ENCODE results near the gene SH3BGRL2.

SH3BGRL2 gene

GRCh38 chr6:79630883-79631692, at the start of gene SH3BGRL2:
TSS of gene SH3BGRL2 (plus strand) at chr6:79631329. CDS start at chr6:79631462, 133 bp downstream.
- DNase-seq = peak; percentile 35

- no peak for DNase-seq
These were observed 46.8 kb upstream of the SH3BGRL2 start for GRCh38 chr6:79584332-79584731.

DNA sequence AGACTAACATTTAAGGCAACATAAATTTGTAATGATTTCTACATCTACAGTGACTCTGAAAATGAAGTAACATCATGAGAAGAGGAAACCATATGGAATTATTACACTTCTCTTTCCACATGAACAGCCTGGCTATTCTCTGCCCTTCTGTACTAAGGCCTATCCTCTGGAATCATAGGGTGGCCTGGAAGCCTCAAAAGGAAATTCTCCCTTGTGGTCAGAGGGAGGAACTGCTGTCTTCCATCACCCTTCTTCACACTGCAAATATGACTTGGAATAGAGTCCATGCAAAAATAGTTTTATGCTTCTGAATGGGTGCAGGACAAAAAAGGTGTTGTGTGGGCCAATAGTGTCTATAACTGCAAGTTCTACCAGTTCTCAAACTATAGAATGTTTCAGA, 44.6 kb upstream of the SH3BGRL2 start:
- DNase-seq = no peak

- no peak for DNase-seq
These were observed 41.4 kb upstream of the SH3BGRL2 start for GRCh38 chr6:79589701-79590100.

DNA sequence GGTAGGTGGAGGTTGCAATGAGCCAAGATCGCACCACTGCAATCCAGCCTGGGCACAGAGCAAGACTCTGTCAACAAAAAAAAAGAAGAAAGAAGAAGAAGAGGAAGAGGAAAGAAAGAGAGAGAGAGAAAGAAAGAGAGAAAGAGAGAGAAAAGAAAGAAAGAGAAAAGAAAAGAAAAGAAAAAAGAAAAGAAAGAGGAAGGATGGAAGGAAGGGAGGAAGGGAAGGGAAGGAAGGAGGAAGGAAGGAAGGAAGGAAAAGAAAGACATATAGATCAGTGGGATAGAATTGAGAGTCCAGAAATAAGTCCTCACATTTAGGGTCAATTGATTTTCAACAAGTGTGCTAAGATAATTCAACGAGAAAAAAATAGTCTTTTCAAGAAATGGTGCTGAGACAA, 34.0 kb upstream of the SH3BGRL2 start:
- DNase-seq = no peak

- no peak for DNase-seq
These were observed 33.1 kb upstream of the SH3BGRL2 start for GRCh38 chr6:79598012-79598411.

DNA sequence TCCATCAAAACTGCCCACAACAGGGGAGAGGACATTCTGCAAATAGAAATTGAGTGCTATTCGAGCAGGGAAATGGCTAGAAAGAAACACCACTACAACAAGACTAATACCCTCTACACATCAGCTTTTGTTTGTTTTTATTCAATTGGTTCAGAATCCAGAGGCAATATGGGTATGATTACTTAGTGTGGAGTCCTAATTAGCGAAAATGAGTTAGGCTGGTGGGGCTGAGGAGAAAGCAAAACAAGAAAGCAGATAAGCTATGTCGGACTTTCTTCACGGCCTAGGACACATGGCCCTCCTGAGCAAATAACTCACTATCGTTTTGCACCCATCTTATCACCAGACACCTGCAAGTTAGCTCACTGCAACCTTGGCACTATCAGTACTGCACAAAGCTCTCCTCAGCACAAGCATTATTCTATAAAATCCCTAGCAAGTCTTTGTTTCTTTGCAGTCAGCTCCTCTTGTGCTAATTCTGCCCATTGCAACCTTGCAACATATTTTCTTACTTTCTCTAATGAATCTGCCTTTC, 31.3 kb upstream of the SH3BGRL2 start:
- no peak for DNase-seq

DNA sequence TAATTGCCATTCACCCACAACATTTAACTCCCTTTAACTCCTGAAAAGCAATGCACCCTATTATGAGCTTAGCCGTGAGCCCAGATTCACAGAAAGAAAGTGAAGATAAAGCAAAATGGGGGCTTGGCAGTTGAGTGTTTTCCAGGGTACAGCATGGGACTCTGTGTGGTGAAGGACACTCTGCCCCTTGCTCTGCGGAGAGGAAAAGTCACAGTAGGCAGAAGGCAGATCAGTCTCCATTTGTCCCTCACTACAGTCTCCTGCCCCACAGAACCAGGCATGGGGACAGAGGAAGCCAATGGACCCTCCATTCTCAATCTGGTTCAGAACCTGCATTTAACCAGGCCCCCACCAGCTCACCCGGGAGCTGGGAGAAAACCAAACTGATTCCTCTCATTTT, 30.8 kb upstream of the SH3BGRL2 start:
- no peak for DNase-seq

GRCh38 chr6:79600812-79601609, 30.1 kb upstream of the SH3BGRL2 start:
- no peak for DNase-seq

- DNase-seq = no peak
These were observed 28.3 kb upstream of the SH3BGRL2 start for GRCh38 chr6:79602859-79603258.

DNA sequence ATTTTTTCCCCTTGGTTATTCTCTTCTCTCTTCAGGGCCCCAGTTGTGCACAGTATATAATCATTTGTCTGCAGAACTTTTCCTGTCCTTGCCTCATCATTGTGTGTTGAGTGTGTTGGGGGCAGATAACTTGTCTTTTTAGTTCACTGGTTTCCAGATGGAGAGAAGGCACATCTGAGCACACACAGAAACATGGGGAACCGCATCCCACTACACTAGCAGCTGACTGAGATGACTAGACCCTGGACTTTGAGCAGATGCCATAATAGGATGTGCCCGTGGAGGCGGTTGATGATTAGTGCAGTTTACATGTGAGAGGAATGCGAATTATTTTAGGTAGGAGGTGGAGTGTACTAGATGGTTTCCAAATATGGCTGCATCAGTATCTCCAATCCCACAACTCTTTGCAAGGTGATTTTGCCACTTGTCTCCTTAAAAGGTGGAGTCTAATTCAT, 26.5 kb upstream of the SH3BGRL2 start:
- no peak for DNase-seq

DNA sequence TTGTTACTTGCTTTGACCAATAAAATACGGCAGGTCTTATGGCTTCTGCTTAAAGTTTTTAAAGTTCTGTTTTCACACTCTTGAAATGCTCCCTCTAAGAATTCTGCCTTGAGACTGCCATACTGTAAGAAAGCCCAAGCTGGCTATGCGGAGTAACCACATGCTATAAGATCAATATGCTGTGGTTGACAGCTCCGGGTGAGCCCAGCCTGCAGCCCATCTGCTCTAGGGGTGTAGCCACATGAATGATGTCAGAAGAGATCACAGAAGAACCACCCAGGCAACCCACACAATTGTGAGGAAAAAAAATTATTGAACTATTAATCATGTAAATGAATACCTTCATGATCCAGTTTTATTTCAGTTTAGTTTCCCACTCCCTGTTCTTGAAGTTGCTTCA, 26.1 kb upstream of the SH3BGRL2 start:
- no peak for DNase-seq

DNA sequence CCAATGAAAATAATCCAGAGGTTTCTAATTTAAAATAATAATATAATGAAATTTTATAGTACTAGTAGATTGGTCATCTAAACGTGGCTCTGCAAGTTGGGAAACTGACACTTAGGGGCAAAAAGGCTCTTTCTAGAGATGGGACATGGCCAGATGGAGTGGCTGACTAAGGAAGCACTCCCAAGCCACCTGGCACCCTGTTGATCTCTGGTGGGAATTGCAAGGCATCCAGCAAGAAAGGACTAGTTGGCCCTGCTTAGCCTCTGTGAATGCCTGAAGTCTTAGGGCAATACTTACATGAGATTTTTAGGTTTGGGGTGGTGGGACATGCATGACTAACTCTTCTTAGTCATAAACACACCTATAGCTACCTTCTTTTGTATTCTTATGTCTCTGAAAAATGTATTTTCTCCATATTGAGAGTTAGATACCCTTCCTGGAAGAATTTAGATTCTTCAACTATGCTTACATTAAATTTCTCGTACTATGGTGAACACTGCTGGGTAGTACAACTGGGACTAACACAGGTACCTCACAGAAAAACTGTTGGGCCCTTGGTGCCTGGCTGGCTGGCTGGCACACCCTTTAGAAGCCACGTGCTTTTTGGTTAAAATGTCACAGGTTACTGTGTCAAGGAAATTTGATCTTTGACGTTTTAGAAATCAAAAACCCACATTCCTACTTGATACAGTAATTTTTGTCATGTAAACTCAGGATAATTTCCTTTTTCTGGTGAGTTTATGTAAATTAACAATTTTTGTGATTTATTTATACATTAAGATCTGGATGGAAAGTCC, 25.0 kb upstream of the SH3BGRL2 start:
- DNase-seq = no peak

- no peak for DNase-seq
These were observed 24.1 kb upstream of the SH3BGRL2 start for GRCh38 chr6:79607000-79607399.

DNA sequence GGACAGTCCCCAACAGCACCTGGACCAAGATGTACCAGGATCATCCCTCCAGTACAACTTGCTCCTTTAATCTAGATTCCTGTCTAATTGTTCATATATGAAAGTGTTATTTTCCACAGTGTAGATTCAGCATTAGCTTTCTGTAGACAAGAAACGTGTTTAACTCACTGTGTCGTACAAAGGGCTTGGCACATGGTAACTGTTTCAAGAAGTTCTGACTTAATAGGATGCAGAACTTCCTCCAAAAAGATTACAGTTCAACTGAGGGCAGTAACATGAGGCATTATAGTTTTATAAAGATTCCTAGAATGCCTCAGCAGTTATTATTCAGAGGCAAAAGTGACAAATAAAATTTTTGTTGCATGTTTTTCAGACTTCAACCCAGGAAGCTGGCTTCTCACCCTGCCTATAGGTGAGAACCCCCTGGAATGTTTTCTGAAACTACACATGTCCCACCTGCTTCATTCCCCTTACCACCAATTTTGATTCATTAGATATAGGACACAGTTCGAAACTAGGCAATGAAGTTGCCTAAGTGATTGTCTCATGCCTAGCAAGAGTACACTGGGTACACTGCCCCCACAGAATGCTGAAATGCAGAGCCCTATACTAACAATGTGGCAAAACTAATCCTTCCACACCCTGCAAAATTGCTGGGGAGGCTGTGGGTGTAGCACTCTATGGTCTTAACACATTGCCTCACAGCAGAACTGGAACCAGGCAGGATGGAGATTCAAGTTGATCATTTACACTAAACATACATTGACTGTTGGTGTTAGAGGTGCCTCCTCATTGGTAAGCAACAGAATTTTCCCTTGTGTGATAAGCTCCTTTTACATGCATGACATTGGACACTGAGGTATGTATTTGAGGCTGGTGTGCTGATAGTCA, 22.6 kb upstream of the SH3BGRL2 start:
- DNase-seq = no peak

- DNase-seq = no peak
These were observed 21.9 kb upstream of the SH3BGRL2 start for GRCh38 chr6:79609225-79609595.

- no peak for DNase-seq
These were observed 20.7 kb upstream of the SH3BGRL2 start for GRCh38 chr6:79610306-79611009.

DNA sequence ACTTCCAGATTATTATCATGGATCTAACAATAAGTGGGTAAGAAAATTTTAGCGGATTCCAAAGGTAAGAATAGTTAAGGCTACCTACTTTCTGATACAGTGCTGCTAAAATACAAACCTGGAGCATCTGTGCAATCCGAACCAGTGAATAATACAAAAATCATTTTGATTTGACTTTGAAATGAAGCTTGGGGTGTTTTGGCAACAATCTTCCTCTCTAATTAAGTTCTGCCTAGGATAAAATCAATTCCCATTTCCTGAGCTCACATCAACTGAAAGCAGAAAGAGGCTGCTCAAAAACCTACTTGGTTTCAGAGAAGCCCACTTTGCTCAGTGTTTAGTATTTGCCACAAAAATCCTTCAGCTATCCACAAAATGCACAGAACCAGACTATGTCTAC, 18.7 kb upstream of the SH3BGRL2 start:
- no peak for DNase-seq

DNA sequence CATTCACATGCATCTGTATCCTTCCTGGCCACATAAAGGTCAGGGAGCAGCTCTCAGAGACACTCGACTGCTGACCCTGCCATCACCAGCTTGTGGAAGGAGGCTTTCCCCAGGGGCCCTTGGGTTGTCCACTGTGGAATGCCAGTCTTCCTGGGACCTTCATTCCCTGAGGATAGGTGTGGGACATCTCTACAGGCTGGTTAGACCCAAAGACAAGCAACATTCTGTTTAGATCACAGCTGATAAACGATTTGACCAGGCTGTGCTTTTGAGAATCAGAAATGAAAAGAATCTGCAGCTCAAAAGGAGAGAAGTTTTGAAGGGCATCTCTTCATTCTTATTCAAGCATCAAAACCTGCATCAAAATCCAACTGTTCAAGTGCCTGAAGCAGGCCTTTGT, 18.2 kb upstream of the SH3BGRL2 start:
- no peak for DNase-seq

GRCh38 chr6:79613912-79614311, 17.2 kb upstream of the SH3BGRL2 start:
- DNase-seq = no peak

All from activated naive CD4-positive, alpha-beta T cell treated with anti-CD3 and anti-CD28 coated beads, Interleukin-2, amount 50 U/mL, for 16 hours (primary cell).